Heart right ventricle (tissue), 16 donors: ENCODE results near the gene CLK3. TPM values are rescaled to one million over a fixed set of nuclear protein-coding genes. Genes with fewer than 3 reads are reported as not detected.
"Not testable (repeated sequence)": the region's sequence is repeated elsewhere in the genome, so short reads cannot be mapped to it uniquely, and the experiment has no call there.

Experiments
- ATAC-seq, 8 donors: fragments of 200-7000 bp; cut with Tn5 transposase; one replicate each; pipeline ENCODE4 v1.9.1; 2020; ENCODE audit warnings: mild to moderate bottlenecking in 8 of 8, moderate library complexity in 8 of 8, moderate number of reproducible peaks in 1 of 8
- DNase-seq, 2 donors: peaks; one replicate each; pipeline ENCODE4 v3.0.0-alpha.2; 2020
- H3K27ac ChIP-seq, 10 donors: fragments of 200-600 bp; sonication (generic) in 2 of 10; one replicate each; pipeline versions ENCODE4 v1.5.0 to v1.8.0; 2020 to 2022; ENCODE audit warnings: mild to moderate bottlenecking in 3 of 10
- H3K27me3 ChIP-seq, 7 donors: fragments of 200-600 bp; one replicate each; pipeline ENCODE4 v1.8.0; 2021 to 2022; ENCODE audit warnings: mild to moderate bottlenecking in 2 of 7
- H3K36me3 ChIP-seq, 9 donors: fragments of 200-600 bp; sonication (generic) in 1 of 9; one replicate each; pipeline versions ENCODE4 v1.5.0 to v1.8.0; 2020 to 2022; ENCODE audit warnings: mild to moderate bottlenecking in 2 of 9
- H3K4me1 ChIP-seq, 9 donors: fragments of 200-600 bp; sonication (generic) in 1 of 9; one replicate each; pipeline versions ENCODE4 v1.5.0 to v1.8.0; 2020 to 2022; ENCODE audit warnings: mild to moderate bottlenecking in 4 of 9
- H3K4me3 ChIP-seq, 10 donors: fragments of 200-600 bp; sonication (generic) in 2 of 10; one replicate each; pipeline versions ENCODE4 v1.5.0 to v1.8.0; 2020 to 2022; ENCODE audit warnings: mild to moderate bottlenecking in 7 of 10, moderate library complexity in 2 of 10
- H3K9me3 ChIP-seq, 11 donors: fragments of 200-600 bp in 10 of 11; sonication (generic) in 2 of 11; one replicate each; pipeline versions ENCODE4 v1.5.0 to v1.8.0; 2013 to 2022; ENCODE audit warnings: mild to moderate bottlenecking in 2 of 11, control low read depth in 1 of 11, moderate library complexity in 1 of 11
- WGBS, 2 donors: extraction: QIAGEN DNeasy Blood & Tissue Kit; methylation state at CpG; one replicate each; pipeline ENCODE4 v1.1.7; 2013; ENCODE audit warnings: inconsistent platforms in 1 of 2; 5-methylcytosine and 5-hydroxymethylcytosine counted together
- intact Hi-C, 10 donors: fragments of 100-400 bp; cut with DNase I; formaldehyde crosslinking; loops; one replicate each; pipeline versions ENCODE4 v1.11.1 to v1.14.2; 2022
- polyA plus RNA-seq, 2 donors: library from polyadenylated mRNA; stranded (reverse); fragments of 200-250 nt; gene quantifications; one replicate each; pipeline ENCODE4 v1.2.3, GENCODE V29; 2013
- total RNA-seq, 10 donors: library from RNA; stranded (reverse); fragmentation: NEBNext Ultra II Directional in 3 of 10; extraction: Animal tissue kit (Norgen Biotek cat#: 25700) in 3 of 10; gene quantifications; one replicate each; pipeline versions ENCODE4 v1.2.1 to v1.2.4, GENCODE V29; 2021 to 2023
- TF ChIP-seq, protein P1 (sequence below), 9 donors: fragments of 200-600 bp; sonication (generic) in 2 of 9; IDR thresholded peaks; one replicate each; pipeline versions ENCODE4 v1.5.0 to v1.8.0; 2021 to 2022; ENCODE audit warnings: antibody characterized with exemption in 9 of 9, mild to moderate bottlenecking in 5 of 9, moderate library complexity in 1 of 9
- donor health status: Arrhythmogenic right ventricular cardiomyopathy.
- donor health status: ischemic (EF 13 %, LVEDD 7.1; RV severe dilation, severe dysfunction).
- donor health status: healthy with polysubstance abuse.
- donor health status: DM: no; HTN: yes; CAD: no.
- donor health status: DM: no; HTN: no; CAD: no.
- donor health status: ischemic (EF 25% LVEDD 6.9; RV normal size, moderate dysfunction).
- donor health status: ischemic (EF 25% LVEDD 5.7; RV mildly dilated, moderate dysfunction).
- donor health status: healthy.
- donor health status: DM: yes; HTN: yes; CAD: no.
- donor health status: Ischemic cardiomyopathy.
- donor health status: ischemic (EF 35%, LVEDD 5.7; RV mildly dilated, moderate dysfunction).
- donor health status: nonischemic (EF 11% LVEDD 7.7; RV severe dilation, severe dysfunction).
- donor health status: DM: yes; HTN: yes; CAD: no.
- donor health status: PGD.
- donor health status: ischemic (EF 29% LVEDD 5.4; RV normal size, mild dysfunction).
- donor health status: nonischemic (EF 23%, LVEDD 6.1; RV moderate dilation, normal function).

CLK3 gene
- total and polyA plus RNA-seq, 12 donors: 27.7 to 73.6 (median 45.2) TPM

DNA sequence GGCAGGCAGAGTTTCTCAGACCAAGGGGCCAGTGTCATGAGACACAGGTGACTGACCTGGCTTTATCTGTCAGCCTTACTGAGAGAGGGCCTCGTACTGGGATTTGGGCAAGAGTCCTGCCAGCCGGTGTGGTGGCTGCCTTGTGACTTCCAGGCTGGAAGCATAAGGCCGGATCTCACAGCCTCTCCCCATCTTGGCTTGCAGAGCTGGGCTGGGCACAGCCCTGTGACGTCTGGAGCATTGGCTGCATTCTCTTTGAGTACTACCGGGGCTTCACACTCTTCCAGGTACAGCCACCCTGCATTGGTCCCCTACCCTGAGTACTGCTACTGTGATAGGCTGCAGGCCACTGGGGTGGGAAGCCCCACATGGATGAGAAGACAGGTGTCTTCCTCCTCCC is 12.1 kb downstream of the CLK3 start:
- Histone ChIP-seq H3K27ac (peak overlapping the region in 1 of 10 donors; percentile 12), H3K4me1 (peaks cover 0 to 16% (median 4%) of the 10 kb centered on the region in 9 donors), H3K9me3 (no peaks in the 10 kb centered on the region), H3K36me3 (peaks cover 16 to 100% (median 82%) of the 10 kb centered on the region in 9 donors), H3K27me3 (no peaks in the 10 kb centered on the region), H3K4me3 (no peak overlapping the region)
- WGBS, 2 donors: 62 to 70% methylated on average over 5 of the region's 5 CpGs
- ATAC-seq (no peak), DNase-seq (no peak)
- TF ChIP-seq, protein P1, sequence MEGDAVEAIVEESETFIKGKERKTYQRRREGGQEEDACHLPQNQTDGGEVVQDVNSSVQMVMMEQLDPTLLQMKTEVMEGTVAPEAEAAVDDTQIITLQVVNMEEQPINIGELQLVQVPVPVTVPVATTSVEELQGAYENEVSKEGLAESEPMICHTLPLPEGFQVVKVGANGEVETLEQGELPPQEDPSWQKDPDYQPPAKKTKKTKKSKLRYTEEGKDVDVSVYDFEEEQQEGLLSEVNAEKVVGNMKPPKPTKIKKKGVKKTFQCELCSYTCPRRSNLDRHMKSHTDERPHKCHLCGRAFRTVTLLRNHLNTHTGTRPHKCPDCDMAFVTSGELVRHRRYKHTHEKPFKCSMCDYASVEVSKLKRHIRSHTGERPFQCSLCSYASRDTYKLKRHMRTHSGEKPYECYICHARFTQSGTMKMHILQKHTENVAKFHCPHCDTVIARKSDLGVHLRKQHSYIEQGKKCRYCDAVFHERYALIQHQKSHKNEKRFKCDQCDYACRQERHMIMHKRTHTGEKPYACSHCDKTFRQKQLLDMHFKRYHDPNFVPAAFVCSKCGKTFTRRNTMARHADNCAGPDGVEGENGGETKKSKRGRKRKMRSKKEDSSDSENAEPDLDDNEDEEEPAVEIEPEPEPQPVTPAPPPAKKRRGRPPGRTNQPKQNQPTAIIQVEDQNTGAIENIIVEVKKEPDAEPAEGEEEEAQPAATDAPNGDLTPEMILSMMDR (IDR thresholded peaks at IDR 0.05): no peak
- intact Hi-C loops: no loop called here

DNA sequence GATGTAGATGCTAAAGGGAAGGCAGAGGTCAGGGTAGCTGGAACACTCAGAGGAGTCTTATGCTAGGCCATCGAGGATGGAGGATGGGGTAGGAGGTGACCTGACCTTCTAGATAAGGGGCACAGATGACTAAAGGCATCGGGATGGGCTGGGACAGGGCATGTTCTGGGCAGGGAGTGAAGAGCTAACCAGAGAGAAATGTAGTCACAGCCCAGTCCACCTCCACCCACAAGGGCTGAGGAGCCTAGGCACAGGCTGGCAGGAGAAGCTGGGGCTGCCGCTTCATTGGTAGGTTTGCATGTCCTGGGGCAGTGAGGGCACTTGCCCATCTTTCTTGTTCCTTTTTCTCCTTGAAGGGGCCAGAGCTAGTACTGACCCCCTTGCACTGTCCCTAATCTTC is 12.6 kb downstream of the CLK3 start:
- ATAC-seq (no peak), DNase-seq (no peak)
- WGBS, 2 donors: 63 to 69% methylated on average over 3 of the region's 3 CpGs
- intact Hi-C loops: no loop called here
- Histone ChIP-seq H3K27ac (no peak overlapping the region), H3K4me3 (no peak overlapping the region), H3K9me3 (no peaks in the 10 kb centered on the region), H3K27me3 (no peaks in the 10 kb centered on the region), H3K36me3 (peaks cover 14 to 100% (median 81%) of the 10 kb centered on the region in 9 donors), H3K4me1 (peaks cover 0 to 16% (median 4%) of the 10 kb centered on the region in 9 donors)
- TF ChIP-seq, protein P1 (IDR thresholded peaks at IDR 0.05): no peak

DNA sequence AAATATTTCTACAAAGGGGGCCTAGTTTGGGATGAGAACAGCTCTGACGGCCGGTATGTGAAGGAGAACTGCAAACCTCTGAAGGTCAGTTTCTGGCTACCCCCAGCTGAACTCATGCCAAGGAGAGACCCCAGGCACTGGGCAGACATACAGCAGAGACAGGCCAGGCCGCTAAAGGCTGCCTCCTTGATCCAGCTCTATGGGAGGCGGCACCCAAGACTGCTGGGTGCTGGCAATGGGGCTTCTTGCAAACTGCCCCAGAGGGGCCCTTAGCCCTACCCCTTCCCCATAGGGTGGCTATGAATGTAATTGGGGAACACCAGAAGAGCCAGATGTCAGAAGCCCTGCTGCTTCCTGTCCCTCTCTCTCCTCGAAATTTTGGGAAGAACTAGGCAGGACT is 13.3 kb downstream of the CLK3 start:
- no peak overlapping the region for H3K4me3 ChIP-seq
- H3K27me3 ChIP-seq: no peaks in the 10 kb centered on the region
- peaks cover 0 to 16% (median 4%) of the 10 kb centered on the region in 9 donors for H3K4me1 ChIP-seq
- ATAC-seq (no peak), DNase-seq (no peak)
- TF ChIP-seq, protein P1 (IDR thresholded peaks at IDR 0.05): no peak
- H3K9me3 ChIP-seq: no peaks in the 10 kb centered on the region
- no peak overlapping the region for H3K27ac ChIP-seq
- H3K36me3 ChIP-seq: peaks cover 11 to 100% (median 74%) of the 10 kb centered on the region in 9 donors
- 52 to 58% methylated on average over 5 of the region's 5 CpGs for WGBS, 2 donors
- intact Hi-C loops: no loop called here

DNA sequence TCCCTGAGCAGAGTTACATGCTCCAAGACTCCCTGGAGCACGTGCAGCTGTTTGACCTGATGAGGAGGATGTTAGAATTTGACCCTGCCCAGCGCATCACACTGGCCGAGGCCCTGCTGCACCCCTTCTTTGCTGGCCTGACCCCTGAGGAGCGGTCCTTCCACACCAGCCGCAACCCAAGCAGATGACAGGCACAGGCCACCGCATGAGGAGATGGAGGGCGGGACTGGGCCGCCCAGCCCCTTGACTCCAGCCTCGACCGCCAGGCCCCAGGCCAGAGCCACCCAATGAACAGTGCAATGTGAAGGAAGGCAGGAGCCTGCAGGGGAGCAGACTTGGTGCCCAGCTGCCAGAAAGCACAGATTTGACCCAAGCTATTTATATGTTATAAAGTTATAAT is 14.1 kb downstream of the CLK3 start:
- not testable (repeated sequence) for H3K4me3 ChIP-seq, H3K27me3 ChIP-seq, DNase-seq, ATAC-seq, H3K9me3 ChIP-seq
- peaks cover 11 to 100% (median 71%) of the 10 kb centered on the region in 9 donors for H3K36me3 ChIP-seq
- intact Hi-C loops: loop anchor here (5.0 to 10.0 kb wide), 5 partner anchors 245 to 325 kb away; partner anchors contain the start of gene RPP25 (in 6 of the 10)
- peaks cover 0 to 16% (median 4%) of the 10 kb centered on the region in 9 donors for H3K4me1 ChIP-seq
- H3K27ac ChIP-seq: peak overlapping the region in 1 of 10 donors; percentile 1
- 75 to 82% methylated on average over 9 of the region's 10 CpGs for WGBS, 2 donors
